ENCODE measurements around the gene GTF2IRD1.

- TF ChIP-seq POLR2AphosphoS5 (IDR thresholded peaks at IDR 0.05; ENCODE audit: low read depth), result no peak
- no peak for TF ChIP-seq JUNB (IDR thresholded peaks at IDR 0.05; ENCODE audit: unreplicated experiment)
- no peak for TF ChIP-seq CTCF (conservative IDR thresholded peaks at IDR 0.05; ENCODE audit: low read depth in 2 of 2)
- no peak for TF ChIP-seq CREB1 (CRISPR knock-in tag; IDR thresholded peaks at IDR 0.05; ENCODE audit: low read depth)
- no peak for TF ChIP-seq EZH2phosphoT487 (IDR thresholded peaks at IDR 0.05; ENCODE audit: unreplicated experiment)
- TF ChIP-seq EZH2 (IDR thresholded peaks at IDR 0.05; ENCODE audit: low read depth, unreplicated experiment), result no peak
- TF ChIP-seq ZNF331 (CRISPR knock-in tag; IDR thresholded peaks at IDR 0.05; ENCODE audit: low read depth), result no peak
- TF ChIP-seq REST (IDR thresholded peaks at IDR 0.05; ENCODE audit: unreplicated experiment), result no peak
- no peak for TF ChIP-seq ETS1 (IDR thresholded peaks at IDR 0.05)
- no peak for TF ChIP-seq NANOG (IDR thresholded peaks at IDR 0.05; ENCODE audit: borderline replicate concordance)
- TF ChIP-seq ZNF114 (CRISPR knock-in tag; IDR thresholded peaks at IDR 0.05), result no peak
- no peak for TF ChIP-seq STAT1 (IDR thresholded peaks at IDR 0.05; ENCODE audit: unreplicated experiment)
- no peak for TF ChIP-seq ZNF462 (CRISPR knock-in tag; IDR thresholded peaks at IDR 0.05)
Observed at GRCh38 chr7:74523015-74523414, 69.3 kb downstream of the GTF2IRD1 start.
